Small intestine (tissue), 7 donors: ENCODE measurements around the gene SLC8B1. TPM values are rescaled to one million over a fixed set of nuclear protein-coding genes. Genes with fewer than 3 reads are reported as not detected.
"Not testable (repeated sequence)": the region's sequence is repeated elsewhere in the genome, so short reads cannot be mapped to it uniquely, and the experiment has no call there.

Experiments used
- DNase-seq, 2 donors: peaks; one replicate each; pipeline versions ENCODE4 v3.0.0 to v3.0.0-alpha.2; 2013
- FAIRE-seq: peaks from 2 replicates; lab custom pipeline; 2012; peaks lifted over from hg19 to GRCh38; lab: Jason Lieb, UNC
- H3K27ac ChIP-seq, 3 donors: one replicate each; pipeline ENCODE4 v1.5.1; 2013; ENCODE audit warnings: low read length in 2 of 3, mild to moderate bottlenecking in 2 of 3, control low read depth in 1 of 3, inconsistent platforms in 1 of 3, low read depth in 1 of 3, moderate library complexity in 1 of 3
- H3K27me3 ChIP-seq, 3 donors: one replicate each; pipeline ENCODE4 v1.6.1; 2013; ENCODE audit warnings: low read length in 3 of 3, inconsistent platforms in 1 of 3; ENCODE audit not compliant: control insufficient read depth in 3 of 3, insufficient read depth in 3 of 3
- H3K36me3 ChIP-seq, 3 donors: one replicate each; pipeline ENCODE4 v1.6.1; 2013; ENCODE audit warnings: low read length in 3 of 3, inconsistent platforms in 1 of 3, low read depth in 1 of 3, mild to moderate bottlenecking in 1 of 3, moderate library complexity in 1 of 3; ENCODE audit not compliant: control insufficient read depth in 3 of 3, insufficient read depth in 2 of 3
- H3K4me1 ChIP-seq, 3 donors: one replicate each; pipeline ENCODE4 v1.6.1; 2013; ENCODE audit warnings: low read length in 2 of 3, inconsistent platforms in 1 of 3, low read depth in 1 of 3, mild to moderate bottlenecking in 1 of 3, moderate library complexity in 1 of 3; ENCODE audit not compliant: control insufficient read depth in 3 of 3, insufficient read depth in 2 of 3
- H3K4me3 ChIP-seq, 3 donors: one replicate each; pipeline ENCODE4 v1.5.1; 2013; ENCODE audit warnings: low read length in 3 of 3, control low read depth in 1 of 3, inconsistent platforms in 1 of 3, low read depth in 1 of 3, mild to moderate bottlenecking in 1 of 3, moderate library complexity in 1 of 3
- H3K9me3 ChIP-seq, 2 donors: one replicate each; pipeline ENCODE4 v1.6.1; 2013; ENCODE audit warnings: low read depth in 1 of 2, low read length in 1 of 2; ENCODE audit not compliant: control insufficient read depth in 2 of 2, insufficient read depth in 1 of 2
- WGBS, 3 donors: extraction: QIAGEN DNeasy Blood & Tissue Kit; methylation state at CpG; one replicate each; pipeline ENCODE4 v1.1.7; 2013; 5-methylcytosine and 5-hydroxymethylcytosine counted together
- polyA plus RNA-seq, 4 donors: library from polyadenylated mRNA; stranded (reverse) in 3 of 4; unstranded in 1 of 4; fragments of 200-250 nt in 3 of 4; fragments of 120-200 nt in 1 of 4; gene quantifications; one replicate each; pipeline versions ENCODE4 v1.2.1 to v1.2.3, GENCODE V29; 2013
- donor health status: healthy with polysubstance abuse.
- donor health status: control.
- donor health status: control.
- donor health status: Bipolar disorder and iron deficiency.
- donor health status: healthy.

SLC8B1 gene
- polyA plus RNA-seq, 4 donors: 19.5 to 39.6 (median 31.3) TPM

- Histone ChIP-seq H3K27me3 (no peaks in the 10 kb centered on the region), H3K27ac (no peak overlapping the region), H3K36me3 (peaks cover 0 to 7% (median 0%) of the 10 kb centered on the region in 3 donors), H3K4me3 (no peak overlapping the region), H3K4me1 (peaks cover 0 to 4% (median 0%) of the 10 kb centered on the region in 3 donors), H3K9me3 (no peaks in the 10 kb centered on the region)
- DNase-seq: no peak
- FAIRE-seq: no peak
- 72 to 84% (median 80%) methylated on average over 9 of the region's 9 CpGs for WGBS, 3 donors
Observed at GRCh38 chr12:113359939-113360748, 25.2 kb upstream of the SLC8B1 start.

GRCh38 chr12:113359133-113359938, 24.4 kb upstream of the SLC8B1 start:
- H3K27me3 ChIP-seq: no peaks in the 10 kb centered on the region
- WGBS, 3 donors: 39 to 43% (median 41%) methylated on average over 11 of the region's 11 CpGs
- H3K4me3 ChIP-seq: peak overlapping the region; percentile 80 to 87 (median 84)
- DNase-seq: peak in 1 of 2 donors; percentile 21
- H3K36me3 ChIP-seq: peaks cover 0 to 4% (median 0%) of the 10 kb centered on the region in 3 donors
- no peaks in the 10 kb centered on the region for H3K9me3 ChIP-seq
- peak overlapping the region in 1 of 3 donors; percentile 87 for H3K27ac ChIP-seq
- FAIRE-seq: no peak
- H3K4me1 ChIP-seq: peaks cover 0 to 4% (median 0%) of the 10 kb centered on the region in 3 donors

GRCh38 chr12:113358381-113359132, 23.6 kb upstream of the SLC8B1 start, which contains the start of gene PLBD2:
Gene PLBD2, plus strand, starts transcription at chr12:113358587. Its CDS starts 14 bp downstream, at chr12:113358601.
- FAIRE-seq: no peak
- WGBS, 3 donors: 0 to 1% (median 1%) methylated on average over 44 to 67 of the region's 67 CpGs

GRCh38 chr12:113354192-113354591, 19.3 kb upstream of the SLC8B1 start:
- WGBS, 3 donors: 88 to 93% (median 89%) methylated on average over 7 of the region's 7 CpGs
- H3K27me3 ChIP-seq, H3K9me3 ChIP-seq, H3K4me1 ChIP-seq, H3K36me3 ChIP-seq, H3K4me3 ChIP-seq, FAIRE-seq, DNase-seq, H3K27ac ChIP-seq: not testable (repeated sequence)

More at GRCh38 chr12:113358381-113359132, 23.6 kb upstream of the SLC8B1 start, which contains the start of gene PLBD2:
- peak within 1 kb of the TSS; percentile 80 to 87 (median 84) for H3K4me3 ChIP-seq
- peaks cover 0 to 2% (median 0%) of the 10 kb centered on the region in 3 donors for H3K36me3 ChIP-seq
- peak within 1 kb of the TSS; percentile 44 to 87 (median 67) for H3K27ac ChIP-seq
- no peaks in the 10 kb centered on the region for H3K9me3 ChIP-seq
- H3K4me1 ChIP-seq: peaks cover 0 to 4% (median 0%) of the 10 kb centered on the region in 3 donors
- DNase-seq: peak; percentile 93 to 98
- H3K27me3 ChIP-seq: no peaks in the 10 kb centered on the region

GRCh38 chr12:113351089-113351488, 16.2 kb upstream of the SLC8B1 start:
- Histone ChIP-seq H3K36me3 (no peaks in the 10 kb centered on the region), H3K9me3 (no peaks in the 10 kb centered on the region), H3K4me1 (no peaks in the 10 kb centered on the region), H3K4me3 (no peak overlapping the region), H3K27me3 (peaks cover 0 to 4% (median 0%) of the 10 kb centered on the region in 3 donors), H3K27ac (no peak overlapping the region)
- no peak for FAIRE-seq
- DNase-seq: no peak

GRCh38 chr12:113348849-113349536, 14.1 kb upstream of the SLC8B1 start:
- peaks cover 0 to 4% (median 0%) of the 10 kb centered on the region in 3 donors for H3K27me3 ChIP-seq
- H3K4me1 ChIP-seq: no peaks in the 10 kb centered on the region
- no peaks in the 10 kb centered on the region for H3K36me3 ChIP-seq
- WGBS, 3 donors: 63 to 70% (median 70%) methylated on average over 19 of the region's 19 CpGs
- no peaks in the 10 kb centered on the region for H3K9me3 ChIP-seq
- no peak overlapping the region for H3K4me3 ChIP-seq
- FAIRE-seq: no peak
- no peak for DNase-seq
- no peak overlapping the region for H3K27ac ChIP-seq

- WGBS, 3 donors: 69 to 86% (median 75%) methylated on average over 2 of the region's 2 CpGs
- DNase-seq: no peak
Observed at GRCh38 chr12:113347892-113348291, 13.0 kb upstream of the SLC8B1 start.

More at GRCh38 chr12:113347892-113348291, 13.0 kb upstream of the SLC8B1 start:
- Histone ChIP-seq H3K27me3 (peaks cover 0 to 4% (median 0%) of the 10 kb centered on the region in 3 donors), H3K36me3 (no peaks in the 10 kb centered on the region), H3K9me3 (no peaks in the 10 kb centered on the region), H3K4me3 (no peak overlapping the region), H3K27ac (no peak overlapping the region), H3K4me1 (no peaks in the 10 kb centered on the region)
- no peak for FAIRE-seq
